ENCODE results near the gene TFF3.

Gene TFF3

GRCh38 chr21:42336054-42336453, 20.8 kb upstream of the TFF3 start:
- no peak overlapping the region for H3K4me3 ChIP-seq (replicated peaks; ENCODE audit: low read depth, low read length)

GRCh38 chr21:42332557-42333317, 17.5 kb upstream of the TFF3 start:
- no peak overlapping the region for H3K4me3 ChIP-seq (replicated peaks; ENCODE audit: low read depth, low read length)
- no peak for TF ChIP-seq CTCF (IDR thresholded peaks at IDR 0.05; ENCODE audit: low read length, missing control alignments)
- DNase-seq (ENCODE audit: low read depth), result no peak

More at GRCh38 chr21:42336054-42336453, 20.8 kb upstream of the TFF3 start:
- no peak for TF ChIP-seq CTCF (IDR thresholded peaks at IDR 0.05; ENCODE audit: low read length, missing control alignments)
- DNase-seq (ENCODE audit: low read depth), result peak; percentile 22

- no peak overlapping the region for H3K4me3 ChIP-seq (replicated peaks; ENCODE audit: low read depth, low read length)
- no peak for TF ChIP-seq CTCF (IDR thresholded peaks at IDR 0.05; ENCODE audit: low read length, missing control alignments)
- DNase-seq (ENCODE audit: low read depth), result no peak
Observed at GRCh38 chr21:42331660-42332059, 16.5 kb upstream of the TFF3 start.

- TF ChIP-seq CTCF (IDR thresholded peaks at IDR 0.05; ENCODE audit: low read length, missing control alignments), result no peak
- no peak overlapping the region for H3K4me3 ChIP-seq (replicated peaks; ENCODE audit: low read depth, low read length)
- no peak for DNase-seq (ENCODE audit: low read depth)
Observed at GRCh38 chr21:42330380-42331371, 15.5 kb upstream of the TFF3 start.

- DNase-seq (ENCODE audit: low read depth), result no peak
- no peak for TF ChIP-seq CTCF (IDR thresholded peaks at IDR 0.05; ENCODE audit: low read length, missing control alignments)
Observed at GRCh38 chr21:42324896-42325295, 9.7 kb upstream of the TFF3 start.

GRCh38 chr21:42321845-42322244, 6.6 kb upstream of the TFF3 start:
- TF ChIP-seq CTCF (IDR thresholded peaks at IDR 0.05; ENCODE audit: low read length, missing control alignments), result no peak
- no peak for DNase-seq (ENCODE audit: low read depth)
- H3K4me3 ChIP-seq (replicated peaks; ENCODE audit: low read depth, low read length), result no peak overlapping the region

More at GRCh38 chr21:42324896-42325295, 9.7 kb upstream of the TFF3 start:
- H3K4me3 ChIP-seq (replicated peaks; ENCODE audit: low read depth, low read length), result no peak overlapping the region
